ENCODE results near the gene PLEKHH2.
"Not testable (repeated sequence)": the region's sequence is repeated elsewhere in the genome, so short reads cannot be mapped to it uniquely, and the experiment has no call there.

DNA sequence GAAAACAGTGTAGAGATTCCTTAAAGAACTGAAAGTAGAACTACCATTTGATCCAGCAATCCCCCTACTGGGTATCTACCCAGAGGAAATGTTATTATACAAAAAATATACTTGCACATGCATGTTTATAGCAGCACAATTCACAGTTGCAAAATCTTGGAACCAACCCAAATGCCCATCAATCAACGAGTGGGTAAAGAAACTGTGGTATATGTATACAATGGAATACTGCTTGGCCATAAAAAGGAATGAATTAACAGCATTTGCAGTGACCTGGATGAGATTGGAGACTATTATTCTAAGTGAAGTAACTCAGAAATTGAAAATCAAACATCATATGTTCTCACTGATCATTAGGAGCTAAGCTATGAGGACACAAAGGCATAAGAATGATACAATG is 36.5 kb upstream of the PLEKHH2 start:
- TF ChIP-seq, protein P1, sequence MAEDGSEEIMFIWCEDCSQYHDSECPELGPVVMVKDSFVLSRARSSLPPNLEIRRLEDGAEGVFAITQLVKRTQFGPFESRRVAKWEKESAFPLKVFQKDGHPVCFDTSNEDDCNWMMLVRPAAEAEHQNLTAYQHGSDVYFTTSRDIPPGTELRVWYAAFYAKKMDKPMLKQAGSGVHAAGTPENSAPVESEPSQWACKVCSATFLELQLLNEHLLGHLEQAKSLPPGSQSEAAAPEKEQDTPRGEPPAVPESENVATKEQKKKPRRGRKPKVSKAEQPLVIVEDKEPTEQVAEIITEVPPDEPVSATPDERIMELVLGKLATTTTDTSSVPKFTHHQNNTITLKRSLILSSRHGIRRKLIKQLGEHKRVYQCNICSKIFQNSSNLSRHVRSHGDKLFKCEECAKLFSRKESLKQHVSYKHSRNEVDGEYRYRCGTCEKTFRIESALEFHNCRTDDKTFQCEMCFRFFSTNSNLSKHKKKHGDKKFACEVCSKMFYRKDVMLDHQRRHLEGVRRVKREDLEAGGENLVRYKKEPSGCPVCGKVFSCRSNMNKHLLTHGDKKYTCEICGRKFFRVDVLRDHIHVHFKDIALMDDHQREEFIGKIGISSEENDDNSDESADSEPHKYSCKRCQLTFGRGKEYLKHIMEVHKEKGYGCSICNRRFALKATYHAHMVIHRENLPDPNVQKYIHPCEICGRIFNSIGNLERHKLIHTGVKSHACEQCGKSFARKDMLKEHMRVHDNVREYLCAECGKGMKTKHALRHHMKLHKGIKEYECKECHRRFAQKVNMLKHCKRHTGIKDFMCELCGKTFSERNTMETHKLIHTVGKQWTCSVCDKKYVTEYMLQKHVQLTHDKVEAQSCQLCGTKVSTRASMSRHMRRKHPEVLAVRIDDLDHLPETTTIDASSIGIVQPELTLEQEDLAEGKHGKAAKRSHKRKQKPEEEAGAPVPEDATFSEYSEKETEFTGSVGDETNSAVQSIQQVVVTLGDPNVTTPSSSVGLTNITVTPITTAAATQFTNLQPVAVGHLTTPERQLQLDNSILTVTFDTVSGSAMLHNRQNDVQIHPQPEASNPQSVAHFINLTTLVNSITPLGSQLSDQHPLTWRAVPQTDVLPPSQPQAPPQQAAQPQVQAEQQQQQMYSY (CRISPR knock-in tag; IDR thresholded peaks at IDR 0.05): not testable (repeated sequence)
- TF ChIP-seq ZFP90 (CRISPR knock-in tag; IDR thresholded peaks at IDR 0.05; ENCODE audit: borderline replicate concordance); ZFX (CRISPR knock-in tag; IDR thresholded peaks at IDR 0.05; ENCODE audit: low read depth); ZNF792 (CRISPR knock-in tag; IDR thresholded peaks at IDR 0.05); SIN3A (IDR thresholded peaks at IDR 0.05; ENCODE audit: borderline replicate concordance, low read depth, low read length); ZNF263 (CRISPR knock-in tag; IDR thresholded peaks at IDR 0.05): not testable (repeated sequence)
- TF ChIP-seq, protein P2, sequence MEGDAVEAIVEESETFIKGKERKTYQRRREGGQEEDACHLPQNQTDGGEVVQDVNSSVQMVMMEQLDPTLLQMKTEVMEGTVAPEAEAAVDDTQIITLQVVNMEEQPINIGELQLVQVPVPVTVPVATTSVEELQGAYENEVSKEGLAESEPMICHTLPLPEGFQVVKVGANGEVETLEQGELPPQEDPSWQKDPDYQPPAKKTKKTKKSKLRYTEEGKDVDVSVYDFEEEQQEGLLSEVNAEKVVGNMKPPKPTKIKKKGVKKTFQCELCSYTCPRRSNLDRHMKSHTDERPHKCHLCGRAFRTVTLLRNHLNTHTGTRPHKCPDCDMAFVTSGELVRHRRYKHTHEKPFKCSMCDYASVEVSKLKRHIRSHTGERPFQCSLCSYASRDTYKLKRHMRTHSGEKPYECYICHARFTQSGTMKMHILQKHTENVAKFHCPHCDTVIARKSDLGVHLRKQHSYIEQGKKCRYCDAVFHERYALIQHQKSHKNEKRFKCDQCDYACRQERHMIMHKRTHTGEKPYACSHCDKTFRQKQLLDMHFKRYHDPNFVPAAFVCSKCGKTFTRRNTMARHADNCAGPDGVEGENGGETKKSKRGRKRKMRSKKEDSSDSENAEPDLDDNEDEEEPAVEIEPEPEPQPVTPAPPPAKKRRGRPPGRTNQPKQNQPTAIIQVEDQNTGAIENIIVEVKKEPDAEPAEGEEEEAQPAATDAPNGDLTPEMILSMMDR (CRISPR knock-in tag; IDR thresholded peaks at IDR 0.05): not testable (repeated sequence)
